KBM-7 (cell line): Measurements from ENCODE around the gene FAM131C.
"Not testable (repeated sequence)": the region's sequence is repeated elsewhere in the genome, so short reads cannot be mapped to it uniquely, and the experiment has no call there.

Source experiments
- DNase-seq: peaks from one replicate; pipeline ENCODE4 v3.0.0-alpha.2; 2015
- in situ Hi-C: fragments of 300-500 bp; cut with MboI; formaldehyde crosslinking; loops from 2 replicates; pipeline ENCODE4 v1.14.3; 2020; ENCODE audit warnings: low sequenced_read_pairs, low pct_unique_long_range_greater_than_20kb, mixed read lengths

Gene FAM131C

GRCh38 chr1:16109571-16109970, 36.1 kb upstream of the FAM131C start:
- in situ Hi-C loops = no loop called here

DNA sequence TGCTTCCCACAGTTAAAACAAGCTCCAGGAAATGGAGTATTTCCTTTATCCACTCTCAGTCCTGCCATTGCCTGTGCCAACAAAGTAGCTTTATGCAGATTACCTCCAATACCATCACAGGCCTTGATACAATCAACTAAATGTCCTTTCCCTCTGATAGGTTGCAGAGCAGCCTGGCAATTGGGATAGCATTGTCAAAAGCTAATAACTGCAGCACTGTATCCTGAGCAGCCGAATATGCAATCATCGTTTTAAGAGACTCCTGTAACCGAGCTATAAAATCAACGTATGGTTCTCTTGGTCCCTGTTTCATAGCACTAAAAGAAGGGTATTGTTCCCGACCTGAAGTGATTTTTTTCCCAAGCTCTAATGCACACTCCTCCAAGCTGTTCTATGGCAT, 33.6 kb upstream of the FAM131C start:
- in situ Hi-C loops, DNase-seq: not testable (repeated sequence)

More at GRCh38 chr1:16109571-16109970, 36.1 kb upstream of the FAM131C start:
- DNase-seq = no peak

DNA sequence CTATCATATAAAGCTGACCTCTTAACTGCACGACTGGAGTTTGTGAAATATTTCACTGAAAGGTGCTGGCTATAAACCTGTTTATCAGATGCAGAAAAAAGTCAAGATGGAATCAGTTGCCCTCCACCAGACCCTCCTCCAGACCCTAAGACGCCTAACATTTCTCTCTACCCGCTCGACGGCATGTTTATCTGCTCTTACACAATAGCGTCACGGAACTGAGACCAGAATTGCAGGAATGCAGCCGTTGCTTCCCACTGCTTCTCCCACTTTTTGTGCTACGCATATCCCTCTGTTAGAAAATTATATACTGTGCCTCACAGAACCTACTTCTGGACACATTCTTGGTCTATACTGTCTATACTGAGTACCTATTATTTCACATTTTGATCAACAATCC, 28.2 kb upstream of the FAM131C start:
- in situ Hi-C loops = no loop called here
- no peak for DNase-seq

GRCh38 chr1:16099412-16099811, 26.0 kb upstream of the FAM131C start:
- in situ Hi-C loops = no loop called here

GRCh38 chr1:16095447-16095846, 22.0 kb upstream of the FAM131C start:
- no peak for DNase-seq
- in situ Hi-C loops = no loop called here

More at GRCh38 chr1:16099412-16099811, 26.0 kb upstream of the FAM131C start:
- DNase-seq = no peak

- DNase-seq = no peak
- in situ Hi-C loops = no loop called here
Measured at GRCh38 chr1:16094453-16095158, 21.2 kb upstream of the FAM131C start.

GRCh38 chr1:16093611-16094010, 20.2 kb upstream of the FAM131C start:
- no peak for DNase-seq
- in situ Hi-C loops = no loop called here

GRCh38 chr1:16092923-16093511, 19.6 kb upstream of the FAM131C start:
- in situ Hi-C loops = no loop called here
- DNase-seq = no peak

DNA sequence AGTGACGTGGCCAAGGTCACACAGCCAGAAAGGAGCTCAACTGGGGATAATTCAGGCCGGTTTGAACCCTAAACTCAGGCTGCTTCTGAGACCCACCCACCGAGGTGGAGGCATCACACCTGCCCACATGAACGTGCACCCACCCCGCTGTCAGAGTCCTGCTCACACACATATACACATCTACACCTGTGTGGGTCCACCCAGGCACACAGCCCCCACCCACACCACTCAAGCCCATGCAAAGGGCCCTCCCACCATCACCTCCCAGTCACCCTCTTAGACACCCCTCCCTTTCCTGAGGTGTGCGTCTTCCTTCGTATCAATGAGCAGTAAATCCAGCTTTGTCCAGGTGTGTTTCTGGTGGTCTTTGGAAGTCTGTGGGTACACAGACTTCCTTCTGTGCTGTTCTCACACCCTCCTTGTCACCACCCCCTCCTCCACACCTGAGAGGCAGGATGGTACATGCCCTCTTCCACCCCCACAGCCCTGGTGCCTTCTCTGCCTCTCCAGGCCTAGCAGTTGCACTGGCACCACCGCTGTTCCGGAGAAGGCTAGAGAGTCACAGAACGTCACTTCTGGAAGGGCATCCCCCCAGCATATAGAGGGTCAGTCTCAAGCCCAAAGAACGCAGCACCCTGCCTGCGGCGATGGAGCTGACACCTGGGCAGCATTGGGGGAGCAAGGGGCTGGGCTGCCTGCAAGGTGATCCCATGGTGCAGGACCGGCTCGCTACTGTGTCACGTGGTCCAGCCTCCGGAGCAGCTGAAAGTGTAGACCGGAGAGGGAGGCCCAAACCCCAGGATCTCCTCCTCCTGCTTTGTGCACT, 18.9 kb upstream of the FAM131C start:
- in situ Hi-C loops = no loop called here
- DNase-seq = no peak

GRCh38 chr1:16091296-16091695, 17.8 kb upstream of the FAM131C start:
- DNase-seq = no peak
- in situ Hi-C loops = no loop called here

- no peak for DNase-seq
- in situ Hi-C loops = no loop called here
Measured at GRCh38 chr1:16090076-16090826, 16.8 kb upstream of the FAM131C start.

GRCh38 chr1:16088996-16089395, 15.5 kb upstream of the FAM131C start:
- DNase-seq = no peak
- in situ Hi-C loops = no loop called here

DNA sequence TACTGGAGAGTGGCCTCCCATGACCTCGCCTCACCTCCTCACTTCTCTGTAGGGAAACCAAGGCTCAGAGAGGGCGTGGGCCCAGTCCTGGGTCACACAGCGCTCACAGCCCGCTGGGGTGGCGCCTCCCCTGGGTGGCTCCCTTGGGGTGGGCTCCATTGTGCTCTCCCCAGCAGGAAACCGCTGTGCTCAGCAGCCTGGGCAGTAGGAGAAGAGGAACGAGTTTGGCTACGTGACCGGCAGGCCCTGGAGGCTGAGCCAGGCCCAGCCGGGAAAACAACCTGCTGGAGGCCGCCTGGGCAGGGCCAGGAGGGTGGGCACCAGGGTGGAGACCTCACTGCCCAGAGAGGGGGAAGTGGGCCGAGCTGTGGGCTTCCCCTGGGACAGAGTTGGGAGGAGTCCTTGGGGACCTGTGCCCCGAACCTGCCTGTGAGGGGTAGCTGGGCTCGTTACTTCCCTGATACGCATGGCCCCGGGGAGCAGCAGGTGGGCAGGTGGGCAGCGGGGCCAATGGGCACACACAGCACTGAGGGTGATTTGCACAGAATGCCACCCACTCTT, 15.0 kb upstream of the FAM131C start:
- no peak for DNase-seq
- in situ Hi-C loops = no loop called here

- in situ Hi-C loops = no loop called here
- no peak for DNase-seq
Measured at GRCh38 chr1:16087733-16088132, 14.3 kb upstream of the FAM131C start.

DNA sequence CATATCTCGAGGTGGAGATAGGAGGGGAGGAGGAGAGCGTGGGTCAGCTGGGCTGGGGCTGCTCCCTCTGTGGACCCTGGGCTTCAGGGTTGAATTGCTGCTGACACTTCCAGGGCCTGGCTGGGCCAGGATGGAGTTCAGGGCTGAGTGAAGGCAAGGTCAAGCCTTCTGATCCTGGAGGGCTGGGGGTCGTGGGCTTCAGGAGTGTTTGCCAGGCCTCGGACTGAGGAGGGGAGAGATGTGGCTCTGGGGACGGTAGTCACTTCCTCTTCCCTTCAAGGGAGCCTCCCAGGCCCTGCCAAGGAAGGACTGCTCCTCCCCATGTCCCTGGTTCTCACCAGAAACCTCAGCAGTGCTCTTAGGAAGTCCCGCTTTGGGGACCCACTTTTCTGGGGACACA, 12.1 kb upstream of the FAM131C start:
- in situ Hi-C loops = no loop called here
- no peak for DNase-seq

DNA sequence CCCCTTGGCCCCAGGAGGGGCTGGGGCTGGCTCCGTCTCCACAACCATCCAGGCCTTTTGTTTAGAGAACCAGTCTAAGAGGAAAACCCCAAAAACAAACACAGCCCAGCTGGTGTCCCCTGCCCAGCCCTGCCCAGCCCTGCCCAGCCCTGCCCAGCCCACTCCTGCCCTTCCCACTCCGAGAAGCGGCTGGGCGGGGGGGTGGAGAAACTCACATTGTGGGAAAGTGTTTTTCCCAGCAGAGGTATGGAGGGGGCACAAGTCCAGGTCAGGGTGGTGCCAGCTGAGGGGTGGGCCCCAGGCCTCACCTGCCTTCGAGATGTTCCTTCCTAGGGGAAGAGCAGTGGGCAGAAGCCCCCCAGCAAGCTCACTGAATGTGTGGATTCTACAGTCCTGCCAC, 10.0 kb upstream of the FAM131C start:
- in situ Hi-C loops = no loop called here
- no peak for DNase-seq

DNA sequence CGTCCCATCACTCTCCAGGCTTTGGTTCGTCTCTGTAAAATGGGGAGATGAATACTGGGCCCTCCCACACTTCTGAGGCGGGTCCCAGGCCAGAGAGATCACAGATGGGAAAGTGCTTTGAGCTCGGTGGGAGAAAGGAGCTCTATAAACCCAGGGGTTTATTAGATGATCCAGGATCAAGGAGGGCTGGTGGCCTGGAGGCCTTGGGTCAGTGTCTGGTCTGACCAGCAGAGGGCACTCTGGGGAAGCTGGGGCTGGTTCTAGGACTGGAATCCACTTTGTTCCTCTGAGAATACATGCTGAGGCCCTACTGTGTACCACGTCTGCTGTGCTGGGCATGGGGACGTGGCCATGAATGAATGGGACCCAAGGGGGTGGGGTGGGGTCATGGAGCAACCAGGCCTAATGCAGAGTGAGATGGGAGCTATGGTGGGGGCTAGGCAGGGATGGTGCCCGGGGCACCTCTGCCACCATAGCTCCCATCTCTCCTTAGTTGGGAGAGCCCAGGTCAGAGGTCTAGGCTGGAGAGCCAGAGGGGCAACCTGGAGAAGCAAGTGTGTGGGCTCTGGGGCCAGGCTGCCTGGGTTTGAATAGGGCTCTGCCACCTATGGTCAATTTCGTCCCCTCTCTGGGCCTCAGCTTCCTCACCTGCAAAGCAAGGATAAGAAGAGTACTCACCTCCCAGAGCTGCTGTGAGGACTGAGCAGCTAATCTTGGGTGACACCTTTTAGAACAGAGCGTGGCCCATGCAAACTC, 9.0 kb upstream of the FAM131C start:
- in situ Hi-C loops = no loop called here
- peak; percentile 72 for DNase-seq

GRCh38 chr1:16081636-16082035, 8.2 kb upstream of the FAM131C start:
- DNase-seq = no peak
- in situ Hi-C loops = no loop called here
